ENCODE data around the gene SLC30A7.
"Not testable (repeated sequence)": the region's sequence is repeated elsewhere in the genome, so short reads cannot be mapped to it uniquely, and the experiment has no call there.

Gene SLC30A7

GRCh38 chr1:100891380-100891779, 4.5 kb upstream of the SLC30A7 start:
- DNase-seq = no peak

GRCh38 chr1:100892554-100892953, 3.3 kb upstream of the SLC30A7 start:
- DNase-seq = no peak

- DNase-seq = no peak
These were observed 2.2 kb upstream of the SLC30A7 start for GRCh38 chr1:100893718-100894117.

GRCh38 chr1:100894603-100895539, 1.0 kb upstream of the SLC30A7 start, which contains the start of gene EXTL2:
Gene EXTL2, minus strand, starts transcription at chr1:100894842. Its CDS starts 6,085 bp downstream, at chr1:100888757.
- peak; percentile 59 for DNase-seq

DNA sequence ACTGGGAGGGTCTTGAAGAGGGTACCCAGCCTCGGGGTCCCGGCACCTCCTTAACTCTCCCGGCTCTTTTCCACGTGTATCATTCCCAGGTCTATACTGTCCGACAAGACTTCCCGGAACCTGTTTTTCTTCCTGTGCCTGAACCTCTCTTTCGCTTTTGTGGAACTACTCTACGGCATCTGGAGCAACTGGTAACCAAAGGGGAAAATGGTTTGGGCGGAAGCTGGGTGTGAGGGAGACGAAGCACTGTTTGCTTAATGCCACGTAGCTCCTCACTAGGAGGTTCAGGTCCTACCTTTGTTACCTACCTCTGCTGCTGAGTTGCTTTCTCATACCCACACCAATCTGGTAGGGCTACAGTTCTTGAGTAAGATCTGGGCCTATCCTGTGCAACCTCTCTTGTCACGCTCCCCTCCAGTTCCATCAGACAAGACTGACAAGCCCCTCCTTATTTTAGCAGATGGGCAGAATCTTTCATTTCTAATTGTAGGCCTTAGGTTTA, 642 bp downstream of the SLC30A7 start:
- DNase-seq = peak; percentile 29

DNA sequence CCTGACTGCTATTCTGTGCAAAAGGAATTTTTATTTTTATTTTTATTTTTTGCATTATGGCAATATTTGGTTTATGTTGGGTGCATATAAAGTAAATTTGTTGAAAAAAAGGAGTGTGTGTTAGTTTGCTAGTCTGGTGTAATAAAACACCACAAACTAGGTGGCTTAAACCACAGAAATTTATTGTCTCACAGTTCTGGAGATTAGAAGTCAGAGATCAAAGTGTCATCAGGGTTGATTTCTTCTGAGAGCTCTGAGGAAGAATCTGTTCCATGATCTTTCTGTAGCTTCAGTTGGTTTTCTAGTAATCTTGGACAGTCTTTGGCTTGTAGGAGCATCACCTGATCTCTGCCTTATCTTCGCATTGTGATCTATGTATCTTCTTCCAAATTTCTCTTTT, 6.5 kb downstream of the SLC30A7 start:
- no peak for DNase-seq

DNA sequence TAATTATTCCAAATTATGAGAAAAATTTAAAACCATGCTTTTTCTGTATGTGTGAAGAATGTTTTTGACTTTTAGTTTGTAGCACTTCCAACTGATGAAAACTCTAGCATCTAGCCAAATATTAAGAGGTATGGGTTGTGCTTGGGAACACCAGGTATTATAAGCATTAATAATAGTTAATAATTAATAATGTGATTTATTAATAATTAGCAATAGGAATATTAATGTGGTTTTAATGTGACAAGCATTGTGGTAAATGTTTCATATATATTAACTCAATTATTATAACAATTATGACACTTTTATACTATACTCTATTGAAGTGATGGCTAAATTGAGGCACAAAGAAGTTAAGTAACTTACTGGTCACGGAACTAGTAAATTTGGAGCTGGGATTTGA, 7.9 kb downstream of the SLC30A7 start:
- no peak for DNase-seq

DNA sequence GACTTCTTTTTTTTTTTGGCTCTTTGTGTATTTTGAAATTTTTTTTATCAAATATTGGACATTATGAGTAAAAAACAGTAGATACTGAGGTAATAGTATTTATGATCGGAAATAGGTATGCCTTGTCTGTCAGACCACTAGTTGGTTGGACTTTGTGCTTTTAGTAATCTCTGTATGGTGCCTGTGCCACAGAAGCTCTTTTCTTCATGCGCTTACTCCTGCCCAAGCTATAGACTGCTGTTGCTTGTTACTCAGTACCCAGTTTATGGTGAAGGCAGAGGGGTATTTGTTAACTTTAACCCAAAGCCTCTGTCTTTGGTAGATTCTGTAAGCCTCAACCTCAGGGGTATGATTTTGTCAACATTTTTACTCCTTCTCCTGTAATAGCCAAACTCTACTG, 8.6 kb downstream of the SLC30A7 start:
- no peak for DNase-seq

DNA sequence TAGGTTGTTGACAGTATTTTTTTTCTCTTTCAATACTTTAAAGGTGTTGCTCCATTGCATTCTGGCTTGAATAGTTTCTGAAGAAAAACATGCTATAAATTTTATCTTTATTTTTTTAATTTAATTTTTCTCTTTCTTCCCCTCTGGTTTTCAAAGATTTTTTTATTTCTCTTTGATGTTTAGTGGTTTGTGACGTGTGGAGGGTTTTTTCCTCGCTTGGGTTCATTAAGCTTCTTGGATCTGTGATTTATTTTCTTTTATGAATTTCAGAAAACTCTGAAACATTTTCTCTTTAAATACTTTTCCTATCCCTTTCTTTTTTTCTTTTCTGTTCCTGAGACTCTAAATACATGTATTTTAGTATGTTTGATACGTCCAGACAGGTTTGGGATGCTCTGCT, 9.3 kb downstream of the SLC30A7 start:
- no peak for DNase-seq

- DNase-seq = no peak
These were observed 12.0 kb downstream of the SLC30A7 start for GRCh38 chr1:100907887-100908286.

- no peak for DNase-seq
These were observed 13.1 kb downstream of the SLC30A7 start for GRCh38 chr1:100909018-100909417.

DNA sequence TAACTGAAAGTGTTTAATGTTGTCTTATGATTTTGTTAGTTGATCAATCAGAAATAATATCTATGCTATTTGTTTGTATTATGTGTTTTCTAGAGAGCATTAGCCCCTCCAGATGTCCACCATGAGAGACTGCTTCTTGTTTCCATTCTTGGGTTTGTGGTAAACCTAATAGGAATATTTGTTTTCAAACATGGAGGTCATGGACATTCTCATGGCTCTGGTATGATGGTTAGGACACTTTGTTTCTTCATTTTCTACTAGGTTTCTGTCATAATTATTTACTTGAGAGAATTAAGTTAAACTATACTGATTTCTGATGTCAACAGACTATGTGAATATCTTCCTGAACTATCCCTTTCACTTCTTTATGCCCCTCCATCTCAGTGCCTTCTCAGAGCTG, 16.1 kb downstream of the SLC30A7 start:
- no peak for DNase-seq

DNA sequence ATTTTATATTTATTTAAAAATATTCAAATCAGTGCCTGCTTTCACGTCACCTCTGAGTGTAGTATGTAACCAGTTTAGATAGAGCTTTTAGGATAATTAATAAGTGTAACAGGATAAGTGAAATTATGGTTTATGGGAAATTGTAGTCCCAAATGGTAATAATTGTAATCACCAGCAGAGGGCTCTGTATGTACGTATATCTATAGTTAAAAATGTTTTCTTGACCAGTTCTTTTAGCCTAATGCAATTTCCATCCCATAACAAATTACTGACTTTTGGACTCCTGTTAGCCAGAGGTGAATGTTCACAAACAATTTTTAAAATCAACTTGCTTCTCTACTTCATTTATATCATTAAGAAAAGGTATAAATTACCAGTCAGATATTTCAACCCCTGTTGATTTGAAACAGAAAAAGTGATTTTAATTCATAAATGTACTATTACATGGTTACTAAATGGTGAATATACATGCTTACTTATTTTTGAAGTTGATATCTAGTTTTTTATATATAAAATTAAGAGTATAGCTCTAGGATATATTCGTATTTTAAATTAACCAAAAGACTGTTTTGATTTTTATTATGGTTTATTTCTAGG, 25.3 kb downstream of the SLC30A7 start:
- DNase-seq = no peak

DNA sequence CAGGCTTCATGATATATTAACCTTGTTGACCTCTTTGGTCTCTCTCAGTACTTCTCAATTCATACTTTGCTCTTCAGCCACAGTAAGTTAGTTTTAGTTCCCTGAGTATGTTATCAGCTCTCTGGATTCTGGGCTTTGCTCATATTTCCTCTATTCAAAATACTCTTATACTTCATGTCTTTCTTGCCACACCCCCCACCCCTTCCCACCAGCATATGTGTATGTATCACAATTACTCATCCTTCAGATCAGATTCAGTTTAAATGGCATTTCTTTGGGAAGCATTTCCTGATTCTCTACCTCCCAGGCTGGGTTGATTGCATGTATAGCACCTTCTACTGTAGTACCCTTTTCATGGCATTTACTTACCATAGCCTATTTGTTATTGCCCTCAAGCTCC, 28.3 kb downstream of the SLC30A7 start:
- DNase-seq = peak; percentile 19

DNA sequence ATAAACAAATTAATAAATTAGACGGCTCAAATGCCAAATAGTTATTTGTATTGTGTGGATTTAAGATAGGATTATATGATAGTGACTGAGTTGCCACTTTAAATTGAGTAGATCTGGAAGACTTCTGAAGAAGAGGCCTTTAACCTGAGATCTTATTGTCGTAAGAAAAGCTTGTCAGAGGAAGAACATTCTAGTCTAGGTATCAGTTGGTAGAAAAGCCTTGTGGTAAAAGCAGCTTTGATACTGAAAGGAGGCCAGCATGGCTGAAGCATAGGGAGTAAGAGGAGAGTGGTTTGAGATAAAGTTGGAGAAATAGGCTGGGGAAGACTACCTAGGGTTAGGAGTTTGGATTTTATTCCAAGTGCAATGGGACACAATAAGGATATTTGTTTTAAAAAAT, 29.1 kb downstream of the SLC30A7 start:
- no peak for DNase-seq

DNA sequence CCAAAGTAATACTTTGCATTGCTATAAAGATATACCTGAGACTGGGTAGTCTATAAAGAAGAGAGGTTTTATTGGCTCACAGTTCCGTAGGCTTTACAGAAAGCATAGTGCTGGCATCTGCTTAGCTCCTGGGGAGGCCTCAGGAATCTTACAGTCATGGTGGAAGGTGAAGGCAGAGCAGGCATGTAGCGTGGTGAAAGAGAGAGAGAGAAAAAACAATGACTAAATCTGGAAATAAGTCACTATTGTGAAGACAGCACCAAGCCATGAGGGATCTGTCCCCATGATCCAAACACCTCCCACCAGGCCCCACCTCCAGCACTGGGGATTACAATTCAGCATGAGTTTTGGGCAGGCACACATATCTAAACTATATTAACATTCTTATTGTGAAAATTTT, 30.4 kb downstream of the SLC30A7 start:
- no peak for DNase-seq

DNA sequence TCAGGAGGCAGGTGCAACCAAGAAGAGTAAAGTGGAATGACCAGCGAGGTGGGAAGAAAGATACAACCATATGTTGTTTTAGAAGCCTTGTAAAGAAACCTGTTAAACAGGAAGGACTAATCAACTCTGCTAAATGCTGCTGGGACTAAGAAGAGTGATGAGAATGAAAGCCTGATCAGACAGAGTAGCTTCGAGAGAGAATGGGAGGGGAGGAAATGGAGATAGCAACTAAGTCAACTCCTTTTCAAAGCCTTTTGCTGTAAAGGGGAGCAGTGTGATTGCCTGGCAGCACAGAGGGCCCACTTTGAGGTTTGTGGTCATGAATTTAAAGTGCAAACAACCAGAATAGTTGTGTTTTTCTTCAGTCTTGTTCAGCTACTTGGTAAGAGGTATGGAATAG, 31.4 kb downstream of the SLC30A7 start:
- no peak for DNase-seq

- DNase-seq = no peak
These were observed 32.2 kb downstream of the SLC30A7 start for GRCh38 chr1:100928128-100928527.

DNA sequence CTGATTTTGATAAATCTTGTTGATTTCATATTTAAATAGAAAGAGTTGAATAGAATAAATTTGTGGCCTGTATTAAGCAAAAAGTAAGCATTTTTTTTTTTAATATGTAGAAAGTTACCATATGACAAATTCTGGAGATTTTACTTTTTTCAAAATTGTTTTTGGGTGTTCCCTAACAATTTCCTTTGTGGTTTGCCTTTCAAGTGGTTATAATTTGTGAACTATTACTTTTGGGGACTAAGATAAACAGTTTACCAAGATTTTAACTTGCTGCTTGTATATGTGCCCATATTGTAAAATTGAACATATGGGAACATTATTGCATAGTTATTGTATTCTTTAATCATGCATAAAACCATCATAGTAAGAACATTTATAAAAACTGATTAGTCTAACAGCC, 34.6 kb downstream of the SLC30A7 start:
- no peak for DNase-seq

- no peak for DNase-seq
These were observed 35.8 kb downstream of the SLC30A7 start for GRCh38 chr1:100931716-100932115.

DNA sequence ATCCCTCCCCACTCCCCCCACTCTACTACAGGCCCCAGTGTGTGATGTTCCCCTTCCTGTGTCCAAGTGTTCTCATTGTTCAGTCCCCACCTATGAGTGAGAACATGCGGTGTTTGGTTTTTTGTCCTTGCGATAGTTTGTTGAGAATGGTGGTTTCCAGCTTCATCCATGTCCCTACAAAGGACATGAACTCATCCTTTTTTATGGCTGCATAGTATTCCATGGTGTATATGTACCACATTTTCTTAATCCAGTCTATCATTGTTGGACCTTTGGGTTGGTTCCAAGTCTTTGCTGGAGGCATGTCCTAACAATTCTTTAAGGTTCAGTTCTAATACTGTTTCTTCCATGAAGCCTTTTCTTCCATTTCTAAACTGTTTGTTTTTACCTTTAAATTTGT, 37.7 kb downstream of the SLC30A7 start:
- DNase-seq = not testable (repeated sequence)

DNA sequence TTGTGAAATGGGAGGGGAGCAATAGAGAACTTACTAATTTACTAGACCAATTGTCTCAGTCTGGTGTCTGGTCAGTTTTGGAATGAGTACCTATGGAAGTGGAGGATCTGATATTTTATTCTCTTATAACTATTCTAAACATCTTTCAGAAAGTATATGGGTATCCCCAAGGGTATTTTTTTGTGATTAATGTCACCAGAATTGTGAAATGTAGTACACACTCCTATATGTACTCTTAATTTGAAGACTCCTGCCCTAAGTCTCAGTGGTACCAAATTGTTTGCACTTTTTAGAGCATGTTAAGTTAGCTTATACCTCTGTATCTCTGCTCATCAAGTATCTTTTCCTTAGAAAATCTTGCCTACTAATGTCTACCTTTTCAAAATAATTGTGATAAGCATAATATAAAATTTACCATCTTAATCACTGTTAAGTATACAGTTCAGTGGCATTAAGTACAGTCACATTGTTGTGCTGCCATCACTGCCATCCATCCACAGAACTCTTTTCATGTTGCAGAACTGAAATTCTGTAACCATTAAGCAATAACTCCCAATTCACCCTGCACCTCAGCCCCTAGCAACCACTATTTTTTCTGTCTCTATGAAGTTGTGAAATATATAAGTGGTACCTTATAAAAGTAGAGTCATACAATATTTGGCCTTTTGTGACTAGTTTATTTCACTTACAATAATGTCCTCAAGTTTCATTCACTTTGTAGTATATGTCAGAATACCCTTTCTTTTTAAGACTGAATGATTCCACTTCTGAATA, 40.5 kb downstream of the SLC30A7 start:
- DNase-seq = no peak

GRCh38 chr1:100941098-100941527, 45.2 kb downstream of the SLC30A7 start:
- DNase-seq = no peak
